NT2/D1 (cell line): ENCODE results near the gene PPIL6.

ENCODE experiments used
- YY1 ChIP-seq: IDR thresholded peaks from 2 replicates; pipeline ENCODE4 v1.6.1; 2011; ENCODE audit not compliant: insufficient read length, insufficient read depth
- ZNF274 ChIP-seq: IDR thresholded peaks from 2 replicates; pipeline ENCODE4 v1.6.1; 2011; ENCODE audit warnings: mild to moderate bottlenecking, low read depth, low read length

- no peak for TF ChIP-seq YY1
- no peak for TF ChIP-seq ZNF274
These were observed 12.7 kb upstream of the PPIL6 start for GRCh38 chr6:109453156-109453555.
